OCI-LY3 (cell line): ENCODE results near the gene SLC35A3.

Experiments
- H2AFZ ChIP-seq: fragments of 200-600, 300-600 bp; shearing (Covaris generic); 2 replicates; pipeline ENCODE4 v1.6.0; 2014; ENCODE audit warnings: antibody characterized with exemption, low read depth, low read length
- H3K27ac ChIP-seq: fragments of 200-600, 300-600 bp; sonication (generic); 2 replicates; pipeline ENCODE4 v1.5.1; 2014; ENCODE audit warnings: mild to moderate bottlenecking, low read length, moderate library complexity, mixed read lengths
- H3K27me3 ChIP-seq: fragments of 200-600, 300-600 bp; sonication (generic); 2 replicates; pipeline ENCODE4 v1.6.1; 2014; ENCODE audit warnings: low read depth, low read length, mixed read lengths
- H3K36me3 ChIP-seq: fragments of 200-600, 300-600 bp; sonication (generic); replicated peaks from 2 replicates; pipeline ENCODE3; 2014; ENCODE audit warnings: low read depth, low read length, mixed read lengths
- H3K4me1 ChIP-seq: fragments of 300-600, 200-600 bp; sonication (generic); 2 replicates; pipeline ENCODE4 v1.6.1; 2014; ENCODE audit warnings: low read length, mixed read lengths
- H3K4me2 ChIP-seq: fragments of 200-600, 300-600 bp; sonication (generic); 2 replicates; pipeline ENCODE4 v1.6.1; 2014; ENCODE audit warnings: low read length, mixed read lengths
- H3K4me3 ChIP-seq: fragments of 300-600, 200-600 bp; sonication (generic); 2 replicates; pipeline ENCODE4 v1.5.1; 2014; ENCODE audit warnings: antibody characterized with exemption, mild to moderate bottlenecking, low read length, moderate library complexity
- H3K79me2 ChIP-seq: fragments of 300-600, 200-600 bp; shearing (Covaris generic); 2 replicates; pipeline ENCODE4 v1.6.1; 2014; ENCODE audit warnings: mild to moderate bottlenecking, low read length, mixed read lengths
- H3K9ac ChIP-seq: fragments of 300-600, 200-600 bp; shearing (Covaris generic); 2 replicates; pipeline ENCODE4 v1.6.0; 2014; ENCODE audit warnings: mild to moderate bottlenecking, low read length, moderate library complexity
- H3K9me3 ChIP-seq: fragments of 200-600, 300-600 bp; shearing (Covaris generic); 2 replicates; pipeline ENCODE4 v1.6.1; 2014; ENCODE audit warnings: low read length, mixed read lengths; ENCODE audit not compliant: insufficient read depth
- H4K20me1 ChIP-seq: fragments of 200-600, 300-600 bp; sonication (generic); 2 replicates; pipeline ENCODE4 v1.6.1; 2016; ENCODE audit warnings: low read length, mixed read lengths; ENCODE audit not compliant: insufficient read depth
- EZH2phosphoT487 ChIP-seq: fragments of 200-600 bp; shearing (Covaris generic); IDR thresholded peaks from 2 replicates; pipeline ENCODE4 v1.6.1; 2018; ENCODE audit warnings: antibody characterized with exemption, mixed run types, low read depth
- TF ChIP-seq, protein P1 (sequence below): fragments of 200-600, 300-600 bp; sonication (generic); IDR thresholded peaks from 2 replicates; pipeline ENCODE4 v1.5.1; 2014; ENCODE audit warnings: antibody characterized with exemption, low read length, low read depth

The SLC35A3 gene

DNA sequence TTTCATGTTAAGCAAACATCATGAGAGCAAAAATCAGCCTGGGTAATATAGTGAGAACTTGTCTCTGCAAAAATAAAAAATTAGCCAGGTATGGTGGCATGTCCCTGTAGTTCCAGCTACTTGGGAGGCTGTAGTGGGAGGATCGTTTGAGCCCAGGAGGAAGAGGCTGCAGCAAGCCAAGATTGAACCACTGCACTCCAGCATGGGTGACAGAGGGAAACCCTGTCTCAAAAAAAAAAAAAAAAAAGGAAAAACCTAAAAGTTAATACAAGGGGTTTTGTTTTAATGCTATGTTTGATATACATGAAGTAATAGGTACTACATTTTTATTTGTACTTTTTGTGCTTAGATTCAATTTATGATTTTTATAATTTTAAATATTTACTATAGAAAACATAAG, 27.1 kb upstream of the SLC35A3 start:
- no peak overlapping the region for H3K4me2 ChIP-seq
- H3K4me3 ChIP-seq = no peak overlapping the region
- no peaks in the 10 kb centered on the region for H3K9me3 ChIP-seq
- no peaks in the 10 kb centered on the region for H4K20me1 ChIP-seq
- H3K27ac ChIP-seq = no peak overlapping the region
- H3K9ac ChIP-seq = no peak overlapping the region
- no peak overlapping the region for H2AFZ ChIP-seq
- H3K27me3 ChIP-seq = no peaks in the 10 kb centered on the region
- TF ChIP-seq EZH2phosphoT487 = no peak
- TF ChIP-seq, protein P1, sequence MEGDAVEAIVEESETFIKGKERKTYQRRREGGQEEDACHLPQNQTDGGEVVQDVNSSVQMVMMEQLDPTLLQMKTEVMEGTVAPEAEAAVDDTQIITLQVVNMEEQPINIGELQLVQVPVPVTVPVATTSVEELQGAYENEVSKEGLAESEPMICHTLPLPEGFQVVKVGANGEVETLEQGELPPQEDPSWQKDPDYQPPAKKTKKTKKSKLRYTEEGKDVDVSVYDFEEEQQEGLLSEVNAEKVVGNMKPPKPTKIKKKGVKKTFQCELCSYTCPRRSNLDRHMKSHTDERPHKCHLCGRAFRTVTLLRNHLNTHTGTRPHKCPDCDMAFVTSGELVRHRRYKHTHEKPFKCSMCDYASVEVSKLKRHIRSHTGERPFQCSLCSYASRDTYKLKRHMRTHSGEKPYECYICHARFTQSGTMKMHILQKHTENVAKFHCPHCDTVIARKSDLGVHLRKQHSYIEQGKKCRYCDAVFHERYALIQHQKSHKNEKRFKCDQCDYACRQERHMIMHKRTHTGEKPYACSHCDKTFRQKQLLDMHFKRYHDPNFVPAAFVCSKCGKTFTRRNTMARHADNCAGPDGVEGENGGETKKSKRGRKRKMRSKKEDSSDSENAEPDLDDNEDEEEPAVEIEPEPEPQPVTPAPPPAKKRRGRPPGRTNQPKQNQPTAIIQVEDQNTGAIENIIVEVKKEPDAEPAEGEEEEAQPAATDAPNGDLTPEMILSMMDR = no peak
- no peaks in the 10 kb centered on the region for H3K79me2 ChIP-seq
- H3K36me3 ChIP-seq = no peaks in the 10 kb centered on the region
- H3K4me1 ChIP-seq = no peaks in the 10 kb centered on the region

DNA sequence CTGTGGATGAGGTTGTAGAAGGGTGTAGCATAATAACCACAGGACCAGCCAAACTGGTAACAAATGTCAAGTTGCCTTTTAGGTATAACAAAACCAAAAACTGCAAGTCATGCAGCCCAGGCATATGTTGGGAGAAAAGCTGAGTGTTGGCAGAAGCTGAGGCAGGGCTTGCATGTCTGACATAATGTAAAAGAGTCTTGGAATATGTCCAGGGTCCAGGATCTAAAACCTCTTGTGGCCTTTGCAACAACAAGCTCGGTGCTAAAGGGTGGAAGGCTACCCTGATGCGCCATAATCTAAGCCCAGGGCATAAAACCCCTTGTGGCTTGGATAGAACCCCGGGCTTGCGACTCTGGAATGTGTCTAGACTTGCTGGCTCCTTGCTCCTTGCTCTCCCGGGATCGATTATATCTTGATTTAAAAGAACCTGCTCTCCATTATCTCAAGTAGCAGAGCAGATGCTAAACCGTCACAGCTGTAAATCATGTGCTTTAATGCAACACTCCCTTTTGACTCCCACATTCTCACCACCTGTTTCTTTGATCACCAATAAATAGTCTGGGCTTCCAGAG, 26.5 kb upstream of the SLC35A3 start:
- no peaks in the 10 kb centered on the region for H3K36me3 ChIP-seq
- H4K20me1 ChIP-seq = no peaks in the 10 kb centered on the region
- no peak overlapping the region for H3K4me3 ChIP-seq
- no peaks in the 10 kb centered on the region for H3K79me2 ChIP-seq
- H3K9ac ChIP-seq = no peak overlapping the region
- no peaks in the 10 kb centered on the region for H3K27me3 ChIP-seq
- H3K4me2 ChIP-seq = no peak overlapping the region
- no peaks in the 10 kb centered on the region for H3K9me3 ChIP-seq
- TF ChIP-seq, protein P1 = no peak
- no peak for TF ChIP-seq EZH2phosphoT487
- H3K27ac ChIP-seq = no peak overlapping the region
- H3K4me1 ChIP-seq = no peaks in the 10 kb centered on the region
- no peak overlapping the region for H2AFZ ChIP-seq

DNA sequence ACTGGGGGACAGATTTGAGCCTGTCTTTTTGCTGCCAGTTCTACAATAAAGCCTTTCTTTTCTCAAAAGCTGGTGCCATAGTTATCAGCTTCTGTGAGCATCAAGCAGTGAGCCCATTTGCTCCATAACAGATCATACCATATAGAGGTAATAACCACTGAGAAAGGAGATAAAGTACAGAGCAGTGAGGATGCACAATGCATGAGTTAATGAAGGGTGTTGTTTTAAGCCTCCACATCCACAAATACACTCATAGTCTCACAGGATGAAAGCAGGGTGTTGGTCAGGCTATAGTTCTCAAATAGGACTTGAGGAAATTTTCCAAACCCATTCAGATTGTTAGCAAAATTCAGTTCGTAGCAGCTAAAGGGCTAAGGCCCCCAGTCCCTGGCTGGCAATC, 25.6 kb upstream of the SLC35A3 start:
- Histone ChIP-seq H3K27ac (no peak overlapping the region), H3K9me3 (no peaks in the 10 kb centered on the region), H3K27me3 (no peaks in the 10 kb centered on the region), H3K4me3 (no peak overlapping the region), H3K4me2 (no peak overlapping the region), H3K79me2 (no peaks in the 10 kb centered on the region), H3K36me3 (no peaks in the 10 kb centered on the region), H4K20me1 (no peaks in the 10 kb centered on the region), H3K9ac (no peak overlapping the region), H3K4me1 (no peaks in the 10 kb centered on the region), H2AFZ (no peak overlapping the region)
- no peak for TF ChIP-seq EZH2phosphoT487
- TF ChIP-seq, protein P1 = no peak

DNA sequence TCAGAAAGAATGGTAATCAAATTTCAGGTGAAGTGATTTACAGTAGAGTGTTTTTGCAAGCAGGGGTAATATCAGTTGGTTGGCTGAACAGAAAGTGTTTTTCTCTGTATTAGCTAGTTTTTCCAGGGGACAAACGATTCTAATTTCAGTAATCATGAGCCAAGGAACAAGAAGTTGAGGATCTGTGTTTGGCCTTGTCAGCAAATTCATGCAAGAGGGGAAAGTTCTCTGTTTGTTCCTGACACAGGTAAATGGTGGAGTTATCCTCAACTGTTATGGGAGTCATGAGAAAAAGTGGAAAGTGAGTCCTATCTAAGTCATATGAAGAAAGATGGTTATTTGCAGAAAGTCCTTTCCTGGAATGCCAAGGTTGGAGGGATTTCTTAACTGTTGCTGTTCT, 24.6 kb upstream of the SLC35A3 start:
- Histone ChIP-seq H3K27ac (no peak overlapping the region), H3K9me3 (no peaks in the 10 kb centered on the region), H3K4me3 (no peak overlapping the region), H3K79me2 (no peaks in the 10 kb centered on the region), H4K20me1 (no peaks in the 10 kb centered on the region), H3K36me3 (no peaks in the 10 kb centered on the region), H2AFZ (no peak overlapping the region), H3K4me1 (no peaks in the 10 kb centered on the region), H3K9ac (no peak overlapping the region), H3K27me3 (no peaks in the 10 kb centered on the region), H3K4me2 (no peak overlapping the region)
- no peak for TF ChIP-seq EZH2phosphoT487
- TF ChIP-seq, protein P1 = no peak
